ENCODE results near the gene SPAG5. TPM values are rescaled to one million over a fixed set of nuclear protein-coding genes. Genes with fewer than 3 reads are reported as not detected.

The SPAG5 gene
- total RNA-seq, 1 experiment from 2014 or later = 86.6 TPM

GRCh38 chr17:28574526-28574925 is 24.3 kb downstream of the SPAG5 start:
- Histone ChIP-seq H3K36me3 (ENCODE audit: low read depth, low read length) (peaks cover 6% of the 10 kb centered on the region; the same call in 1 of the 2 replicates), H4K20me1 (ENCODE audit: low read length) (no peaks in the 10 kb centered on the region), H3F3A (ENCODE audit: low read length, unreplicated experiment) (no peaks in the 10 kb centered on the region), H3K4me3 (ENCODE audit: low read length) (no peak overlapping the region), H2AFZ (ENCODE audit: low read length) (no peak overlapping the region), H3K4me2 (ENCODE audit: low read length) (no peak overlapping the region), H3K27me3 (ENCODE audit: low read length) (no peaks in the 10 kb centered on the region), H3K9me2 (replicated peaks; ENCODE audit: low read length) (no peaks in the 10 kb centered on the region), H3K4me1 (ENCODE audit: insufficient read depth, low read length) (peaks cover 15% of the 10 kb centered on the region), H3K79me2 (ENCODE audit: low read length) (peaks cover 17% of the 10 kb centered on the region), H3K9me3 (ENCODE audit: low read length) (no peaks in the 10 kb centered on the region), H3K27ac (ENCODE audit: low read length) (no peak overlapping the region), H3K9ac (ENCODE audit: low read length) (no peak overlapping the region)
- no peak for ATAC-seq
- POLR2A ChIA-PET (ENCODE audit: unreplicated experiment) = no interaction called here
- BruUV-seq (replicated peaks) = no TSS peak
- CTCF ChIA-PET = no interaction called here
- no peak for DNase-seq
- TF ChIP-seq EZH2phosphoT487 (IDR thresholded peaks at IDR 0.05; ENCODE audit: borderline replicate concordance, low read length) (no peak), EZH2 (IDR thresholded peaks at IDR 0.05; ENCODE audit: low read length, unreplicated experiment) (no peak), CTCF (conservative IDR thresholded peaks at IDR 0.05; ENCODE audit: low read depth, low read length) (0 out of 2 replicates have a peak, but pooled peaks have one; percentile 16)
- intact Hi-C loops (cut with micrococcal nuclease) = no loop called here

- no peak overlapping the region for H3K27ac ChIP-seq (ENCODE audit: low read length)
- DNase-seq (no peak), ATAC-seq (no peak)
- TF ChIP-seq EZH2 (IDR thresholded peaks at IDR 0.05; ENCODE audit: low read length, unreplicated experiment) = no peak
- TF ChIP-seq CTCF (conservative IDR thresholded peaks at IDR 0.05; ENCODE audit: low read depth, low read length) = no peak
- no peak for TF ChIP-seq EZH2phosphoT487 (IDR thresholded peaks at IDR 0.05; ENCODE audit: borderline replicate concordance, low read length)
- POLR2A ChIA-PET (ENCODE audit: unreplicated experiment) = no interaction called here
- CTCF ChIA-PET = no interaction called here
- no peaks in the 10 kb centered on the region for H3K9me3 ChIP-seq (ENCODE audit: low read length)
- intact Hi-C loops (cut with micrococcal nuclease) = no loop called here
- peaks cover 15% of the 10 kb centered on the region for H3K4me1 ChIP-seq (ENCODE audit: insufficient read depth, low read length)
- H3K36me3 ChIP-seq (ENCODE audit: low read depth, low read length) = peaks cover 1% of the 10 kb centered on the region; the same call in 1 of the 2 replicates
- no peak overlapping the region for H3K4me3 ChIP-seq (ENCODE audit: low read length)
- H3K9me2 ChIP-seq (replicated peaks; ENCODE audit: low read length) = no peaks in the 10 kb centered on the region
- H3K4me2 ChIP-seq (ENCODE audit: low read length) = no peak overlapping the region
- H2AFZ ChIP-seq (ENCODE audit: low read length) = no peak overlapping the region
- no peaks in the 10 kb centered on the region for H3F3A ChIP-seq (ENCODE audit: low read length, unreplicated experiment)
- H3K9ac ChIP-seq (ENCODE audit: low read length) = no peak overlapping the region
- H3K27me3 ChIP-seq (ENCODE audit: low read length) = no peaks in the 10 kb centered on the region
- no peaks in the 10 kb centered on the region for H4K20me1 ChIP-seq (ENCODE audit: low read length)
- H3K79me2 ChIP-seq (ENCODE audit: low read length) = peaks cover 22% of the 10 kb centered on the region
- no TSS peak for BruUV-seq (replicated peaks)
These were observed 24.8 kb downstream of the SPAG5 start for GRCh38 chr17:28573966-28574480.

- ChIA-PET POLR2A (ENCODE audit: unreplicated experiment) (no interaction called here), CTCF (no interaction called here)
- Histone ChIP-seq H3K36me3 (ENCODE audit: low read depth, low read length) (no peaks in the 10 kb centered on the region; the same call in 1 of the 2 replicates), H3K9ac (ENCODE audit: low read length) (no peak overlapping the region), H2AFZ (ENCODE audit: low read length) (no peak overlapping the region), H3K4me1 (ENCODE audit: insufficient read depth, low read length) (peaks cover 15% of the 10 kb centered on the region), H3F3A (ENCODE audit: low read length, unreplicated experiment) (no peaks in the 10 kb centered on the region), H3K4me3 (ENCODE audit: low read length) (no peak overlapping the region), H3K79me2 (ENCODE audit: low read length) (peaks cover 23% of the 10 kb centered on the region), H3K4me2 (ENCODE audit: low read length) (no peak overlapping the region), H4K20me1 (ENCODE audit: low read length) (no peaks in the 10 kb centered on the region), H3K9me3 (ENCODE audit: low read length) (no peaks in the 10 kb centered on the region), H3K9me2 (replicated peaks; ENCODE audit: low read length) (no peaks in the 10 kb centered on the region), H3K27me3 (ENCODE audit: low read length) (no peaks in the 10 kb centered on the region), H3K27ac (ENCODE audit: low read length) (no peak overlapping the region)
- intact Hi-C loops (cut with micrococcal nuclease) = no loop called here
- DNase-seq (no peak), ATAC-seq (no peak)
- TF ChIP-seq EZH2phosphoT487 (IDR thresholded peaks at IDR 0.05; ENCODE audit: borderline replicate concordance, low read length) = no peak
- no peak for TF ChIP-seq EZH2 (IDR thresholded peaks at IDR 0.05; ENCODE audit: low read length, unreplicated experiment)
- TF ChIP-seq CTCF (conservative IDR thresholded peaks at IDR 0.05; ENCODE audit: low read depth, low read length) = no peak
- no TSS peak for BruUV-seq (replicated peaks)
These were observed 25.3 kb downstream of the SPAG5 start for GRCh38 chr17:28573521-28573920.

Data from PC-3 (cell line).